Measurements from ENCODE around the gene MAD1L1.

Gene MAD1L1

GRCh38 chr7:2219136-2219535 lies 13.6 kb downstream of the MAD1L1 start (continued):
- TF ChIP-seq PRDM6 (tag by site-specific recombination; IDR thresholded peaks at IDR 0.05), result no peak

- Histone ChIP-seq H3K27ac (ENCODE audit: extremely low read depth, low read depth, low read length) (no peak overlapping the region), H3K4me1 (ENCODE audit: control insufficient read depth, insufficient read depth, low read length) (no peaks in the 10 kb centered on the region), H3K36me3 (ENCODE audit: control insufficient read depth in 2 of 2, insufficient read depth in 1 of 2, low read length in 2 of 2) (peaks cover 4 to 81% of the 10 kb centered on the region in 2 experiments; a peak in 2 of 3 replicates), H3K4me3 (ENCODE audit: low read depth, low read length) (no peak overlapping the region), H3K9me3 (ENCODE audit: control insufficient read depth, insufficient read depth, low read depth, low read length) (no peaks in the 10 kb centered on the region)
- CTCF ChIA-PET, result no interaction called here
- POLR2A ChIA-PET, result no interaction called here
- TF ChIP-seq ZNF76 (tag by site-specific recombination; IDR thresholded peaks at IDR 0.05; ENCODE audit: borderline replicate concordance, low read depth), result no peak
- TF ChIP-seq ZNF585B (tag by site-specific recombination; IDR thresholded peaks at IDR 0.05), result no peak
- TF ChIP-seq ZNF624 (tag by site-specific recombination; IDR thresholded peaks at IDR 0.05), result no peak
- TF ChIP-seq ZNF132 (tag by site-specific recombination; IDR thresholded peaks at IDR 0.05; ENCODE audit: borderline replicate concordance), result no peak
- TF ChIP-seq ZNF677 (tag by site-specific recombination; IDR thresholded peaks at IDR 0.05), result no peak
- TF ChIP-seq ZNF24 (tag by site-specific recombination; IDR thresholded peaks at IDR 0.05), result no peak
- TF ChIP-seq ZNF513 (tag by site-specific recombination; IDR thresholded peaks at IDR 0.05), result no peak
- TF ChIP-seq ZNF670 (tag by site-specific recombination; IDR thresholded peaks at IDR 0.05; ENCODE audit: low read depth), result no peak
- TF ChIP-seq ZNF521 (tag by site-specific recombination; IDR thresholded peaks at IDR 0.05), result no peak
- no peak for TF ChIP-seq RBAK (tag by site-specific recombination; IDR thresholded peaks at IDR 0.05)
- TF ChIP-seq ZNF341 (tag by site-specific recombination; IDR thresholded peaks at IDR 0.05; ENCODE audit: low read depth), result no peak
- no peak for TF ChIP-seq YY2 (tag by site-specific recombination; IDR thresholded peaks at IDR 0.05)
- no peak for TF ChIP-seq ZNF48 (tag by site-specific recombination; IDR thresholded peaks at IDR 0.05)
- TF ChIP-seq OVOL3 (tag by site-specific recombination; IDR thresholded peaks at IDR 0.05), result no peak
- no peak for TF ChIP-seq ZBTB17 (tag by site-specific recombination; IDR thresholded peaks at IDR 0.05)
- TF ChIP-seq ZNF266 (tag by site-specific recombination; IDR thresholded peaks at IDR 0.05; ENCODE audit: low read depth), result no peak
- no peak for TF ChIP-seq ZNF501 (tag by site-specific recombination; IDR thresholded peaks at IDR 0.05)
Measured at GRCh38 chr7:2218444-2218785, 14.3 kb downstream of the MAD1L1 start.

- CTCF ChIA-PET, result interaction anchor here (0.6 kb wide), 2 partner anchors 265 to 739 kb away, joined by 3 read pairs; no protein-coding TSS in a partner anchor
- POLR2A ChIA-PET, result no interaction called here
- Histone ChIP-seq H3K9me3 (ENCODE audit: control insufficient read depth, insufficient read depth, low read depth, low read length) (no peaks in the 10 kb centered on the region), H3K4me3 (ENCODE audit: low read depth, low read length) (no peak overlapping the region), H3K4me1 (ENCODE audit: control insufficient read depth, insufficient read depth, low read length) (no peaks in the 10 kb centered on the region), H3K27ac (ENCODE audit: extremely low read depth, low read depth, low read length) (no peak overlapping the region), H3K36me3 (ENCODE audit: control insufficient read depth in 2 of 2, insufficient read depth in 1 of 2, low read length in 2 of 2) (peaks cover 4 to 81% of the 10 kb centered on the region in 2 experiments; a peak in 2 of 3 replicates)
- no peak for TF ChIP-seq OSR2 (tag by site-specific recombination; IDR thresholded peaks at IDR 0.05)
- TF ChIP-seq KLF9 (tag by site-specific recombination; IDR thresholded peaks at IDR 0.05; ENCODE audit: low read depth), result no peak
- TF ChIP-seq ZNF561 (tag by site-specific recombination; IDR thresholded peaks at IDR 0.05; ENCODE audit: borderline replicate concordance), result no peak
- no peak for TF ChIP-seq ZNF366 (tag by site-specific recombination; conservative IDR thresholded peaks at IDR 0.05)
- no peak for TF ChIP-seq ZNF701 (tag by site-specific recombination; IDR thresholded peaks at IDR 0.05)
- no peak for TF ChIP-seq ZNF600 (tag by site-specific recombination; IDR thresholded peaks at IDR 0.05)
- TF ChIP-seq ZNF362 (tag by site-specific recombination; IDR thresholded peaks at IDR 0.05), result no peak
- TF ChIP-seq ZNF843 (tag by site-specific recombination; IDR thresholded peaks at IDR 0.05), result no peak
- TF ChIP-seq ZNF132 (tag by site-specific recombination; IDR thresholded peaks at IDR 0.05; ENCODE audit: borderline replicate concordance), result no peak
- no peak for TF ChIP-seq ZNF350 (tag by site-specific recombination; IDR thresholded peaks at IDR 0.05)
- no peak for TF ChIP-seq ZNF423 (tag by site-specific recombination; IDR thresholded peaks at IDR 0.05)
- no peak for TF ChIP-seq ZSCAN23 (tag by site-specific recombination; IDR thresholded peaks at IDR 0.05)
- no peak for TF ChIP-seq ZBTB48 (tag by site-specific recombination; IDR thresholded peaks at IDR 0.05)
- no peak for TF ChIP-seq WT1 (tag by site-specific recombination; IDR thresholded peaks at IDR 0.05)
Measured at GRCh38 chr7:2217716-2218443, 14.9 kb downstream of the MAD1L1 start.

Measured in HEK293 (cell line).